ENCODE measurements around the gene MMP15. TPM values are rescaled to one million over a fixed set of nuclear protein-coding genes. Genes with fewer than 3 reads are reported as not detected.
A peak's percentile ranks its signal among the peaks of the same experiment; 100 is the strongest.
"Not testable (repeated sequence)": the region's sequence is repeated elsewhere in the genome, so short reads cannot be mapped to it uniquely, and the experiment has no call there.

The MMP15 gene
- 36.6 and 38.9 TPM in 2 replicates for total RNA-seq
- long read RNA-seq, result 0 reads

DNA sequence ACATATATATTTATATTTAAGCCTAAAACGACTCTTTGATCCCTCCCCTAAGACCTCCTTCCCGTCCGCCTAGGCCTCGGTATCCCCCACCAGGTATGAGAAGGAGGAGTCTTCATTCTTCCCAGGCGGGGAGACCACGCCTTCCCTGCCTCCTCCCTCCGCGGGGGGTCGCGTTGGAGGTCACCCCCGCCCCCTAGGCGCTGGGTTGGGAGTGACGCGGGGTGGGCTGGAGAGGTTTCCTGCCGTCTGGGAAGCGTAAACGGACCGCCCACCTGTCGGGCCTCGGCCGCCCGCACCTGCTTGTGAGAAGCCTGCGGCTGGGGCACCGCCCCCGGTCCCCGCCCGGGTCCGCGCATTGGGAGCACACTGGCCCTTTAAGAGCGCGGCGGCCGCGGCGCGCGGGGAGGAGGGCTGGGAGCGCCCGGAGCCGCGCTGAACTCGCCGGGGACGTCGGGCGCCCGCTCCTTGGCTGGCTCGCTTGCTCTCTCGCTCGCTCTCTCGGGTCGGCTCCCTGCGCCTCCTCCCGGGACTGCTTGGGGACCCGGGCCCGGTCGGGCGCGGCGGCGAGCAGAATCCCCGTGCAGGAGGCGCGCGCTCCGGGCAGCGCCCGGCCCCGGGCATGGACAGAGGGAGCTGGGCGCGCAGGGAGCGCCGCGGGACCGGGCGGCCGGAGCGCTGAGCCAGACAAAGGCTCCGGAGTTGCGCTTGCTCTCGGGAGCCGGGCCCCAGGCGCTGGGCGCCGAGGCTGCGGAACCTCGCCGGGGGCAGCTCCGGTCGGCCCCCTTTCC lies at the start of gene MMP15:
Gene MMP15 (plus strand): TSS at position 404 of the 788 bp plus-strand sequence. CDS start 597 bp downstream, outside the sequence.
- peak within 1 kb of the TSS; percentile 89 for H3K4me3 Mint-ChIP-seq
- H3K36me3 Mint-ChIP-seq (ENCODE audit: low read depth), result peaks cover 3% of the 10 kb centered on the region
- H3K4me1 Mint-ChIP-seq, result peaks cover 42% of the 10 kb centered on the region
- peak; percentile 11 for TF ChIP-seq CTCF (conservative IDR thresholded peaks at IDR 0.05)
- peaks cover 34% of the 10 kb centered on the region for H3K27me3 Mint-ChIP-seq (ENCODE audit: low read depth)
- DNase-seq (ENCODE audit: low read depth, low spot score), result peak; percentile 58
- no peak within 1 kb of the TSS for H3K27ac Mint-ChIP-seq (ENCODE audit: unreplicated experiment)
- no peaks in the 10 kb centered on the region for H3K9me3 Mint-ChIP-seq

DNA sequence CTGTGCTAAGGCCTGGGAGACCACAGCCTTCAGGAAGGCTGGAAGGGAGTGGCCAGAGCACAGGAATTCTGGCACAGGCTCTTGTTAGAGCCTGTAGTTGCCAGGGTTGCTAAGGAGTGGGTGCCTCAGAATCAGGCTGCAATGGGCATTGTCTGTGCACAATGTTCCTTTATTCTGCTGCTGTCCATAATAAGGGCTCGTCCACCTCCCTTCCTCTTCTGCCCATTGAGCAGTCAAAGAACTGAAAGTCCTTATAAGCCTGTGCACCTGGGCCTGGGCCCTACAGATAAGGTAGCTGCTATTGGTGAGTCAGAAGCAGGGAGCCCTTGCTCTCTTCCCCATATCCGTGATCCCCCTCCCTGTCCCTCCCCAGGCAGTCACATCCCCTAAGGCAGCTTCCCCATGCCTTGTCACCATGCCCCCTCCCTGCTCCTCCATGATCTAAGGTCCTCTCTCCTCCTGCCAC lies 49.2 kb upstream of the MMP15 start:
- DNase-seq (ENCODE audit: low read depth, low spot score), result no peak
- Mint-ChIP-seq H3K4me1 (peaks cover 9% of the 10 kb centered on the region), H3K4me3 (no peak overlapping the region), H3K9me3 (no peaks in the 10 kb centered on the region), H3K27me3 (ENCODE audit: low read depth) (peaks cover 2% of the 10 kb centered on the region), H3K36me3 (ENCODE audit: low read depth) (no peaks in the 10 kb centered on the region), H3K27ac (ENCODE audit: unreplicated experiment) (no peak overlapping the region)
- no peak for TF ChIP-seq CTCF (conservative IDR thresholded peaks at IDR 0.05)

DNA sequence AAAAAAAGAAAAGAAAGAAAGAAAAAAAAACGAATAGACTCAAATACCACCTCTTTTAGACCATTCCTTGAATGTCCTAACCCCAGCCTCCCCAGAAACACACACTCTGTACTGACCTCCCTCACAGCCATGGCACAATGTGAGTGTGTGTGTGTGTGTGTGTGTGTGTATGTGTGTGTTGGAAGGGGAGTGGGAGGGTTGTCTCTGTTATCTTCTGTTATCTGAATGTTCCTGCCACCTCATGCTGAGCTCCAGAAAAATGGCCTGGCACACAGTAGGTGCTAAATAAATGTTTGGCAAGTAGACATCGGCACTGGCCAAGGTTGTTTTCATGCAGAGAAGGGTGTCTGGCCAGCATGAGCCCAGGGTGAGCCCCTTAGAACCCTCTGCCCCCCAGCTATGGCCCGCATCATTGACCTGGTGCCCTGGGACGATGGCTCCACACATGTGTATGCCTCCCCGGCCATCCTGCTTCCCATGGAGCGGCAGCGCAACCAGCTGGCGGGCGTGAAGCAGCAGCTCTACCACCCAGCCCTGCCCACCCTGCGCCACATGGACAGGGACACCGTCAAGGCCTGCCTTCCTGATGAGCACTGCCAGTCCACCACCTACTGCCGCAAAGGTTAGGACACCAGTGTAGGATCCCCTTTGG lies 48.0 kb upstream of the MMP15 start:
- DNase-seq (ENCODE audit: low read depth, low spot score), result no peak
- H3K4me1 Mint-ChIP-seq, result peaks cover 9% of the 10 kb centered on the region
- H3K9me3 Mint-ChIP-seq, result no peaks in the 10 kb centered on the region
- no peaks in the 10 kb centered on the region for H3K36me3 Mint-ChIP-seq (ENCODE audit: low read depth)
- TF ChIP-seq CTCF (conservative IDR thresholded peaks at IDR 0.05), result no peak
- H3K27ac Mint-ChIP-seq (ENCODE audit: unreplicated experiment), result no peak overlapping the region
- no peak overlapping the region for H3K4me3 Mint-ChIP-seq
- peaks cover 5% of the 10 kb centered on the region for H3K27me3 Mint-ChIP-seq (ENCODE audit: low read depth)

DNA sequence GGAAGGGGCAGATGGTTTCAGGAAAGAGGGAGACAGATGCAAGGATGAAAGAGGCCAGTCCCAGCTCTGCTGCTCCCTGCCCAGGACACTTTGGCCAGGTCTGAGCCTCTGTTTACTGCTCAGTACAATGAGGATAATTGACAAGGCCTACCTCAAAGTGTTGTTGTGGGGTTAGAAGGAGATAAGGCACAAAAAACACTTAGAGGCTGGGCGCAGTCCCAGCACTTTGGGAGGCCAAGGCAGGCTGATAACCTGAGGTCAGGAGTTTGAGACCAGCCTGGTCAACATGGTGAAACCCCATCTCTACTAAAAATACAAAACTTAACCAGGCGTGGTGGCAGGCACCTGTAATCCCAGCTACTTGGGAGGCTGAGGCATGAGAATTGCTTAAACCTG lies 47.5 kb upstream of the MMP15 start:
- not testable (repeated sequence) for H3K9me3 Mint-ChIP-seq; H3K27me3 Mint-ChIP-seq (ENCODE audit: low read depth); H3K4me3 Mint-ChIP-seq; DNase-seq (ENCODE audit: low read depth, low spot score); H3K27ac Mint-ChIP-seq (ENCODE audit: unreplicated experiment); H3K36me3 Mint-ChIP-seq (ENCODE audit: low read depth); H3K4me1 Mint-ChIP-seq

GRCh38 chr16:57979006-57979585 lies 46.5 kb upstream of the MMP15 start:
- Mint-ChIP-seq H3K4me1 (peaks cover 9% of the 10 kb centered on the region), H3K36me3 (ENCODE audit: low read depth) (no peaks in the 10 kb centered on the region), H3K4me3 (no peak overlapping the region), H3K27ac (ENCODE audit: unreplicated experiment) (peak overlapping the region; percentile 12), H3K9me3 (no peaks in the 10 kb centered on the region), H3K27me3 (ENCODE audit: low read depth) (peaks cover 10% of the 10 kb centered on the region)
- DNase-seq (ENCODE audit: low read depth, low spot score), result no peak
- TF ChIP-seq CTCF (conservative IDR thresholded peaks at IDR 0.05), result no peak

Measured in neural crest cell (in vitro differentiated cells).